ENCODE results near the gene CLIC3. TPM values are rescaled to one million over a fixed set of nuclear protein-coding genes. Genes with fewer than 3 reads are reported as not detected.

CLIC3 gene
- total RNA-seq, 1 donor from 2014 or later = not detected

- no peak overlapping the region for H3K27ac Mint-ChIP-seq
- Histone ChIP-seq H3K27ac (no peak overlapping the region), H3F3A (ENCODE audit: low read depth) (peaks cover 4% of the 10 kb centered on the region), H3K4me2 (no peak overlapping the region), H4K20me1 (ENCODE audit: low read depth) (no peaks in the 10 kb centered on the region), H2AFZ (replicated peaks) (no peak overlapping the region), H3K79me2 (ENCODE audit: low read depth) (no peaks in the 10 kb centered on the region), H3K4me3 (no peak overlapping the region), H3K9ac (no peak overlapping the region), H3K27me3 (peaks cover 4% of the 10 kb centered on the region), H3K9me3 (ENCODE audit: low read depth) (no peaks in the 10 kb centered on the region), H3K4me1 (peaks cover 3% of the 10 kb centered on the region), H3K36me3 (no peaks in the 10 kb centered on the region)
- H3K9me3 Mint-ChIP-seq = peaks cover 7% of the 10 kb centered on the region
- H3K27me3 Mint-ChIP-seq (ENCODE audit: insufficient read depth, low read depth) = peaks cover 26% of the 10 kb centered on the region
- DNase-seq (ENCODE audit: low spot score) = no peak
- peaks cover 10% of the 10 kb centered on the region for H3K4me1 Mint-ChIP-seq
- H3K4me3 Mint-ChIP-seq = no peak overlapping the region
- no peaks in the 10 kb centered on the region for H3K36me3 Mint-ChIP-seq
- TF ChIP-seq, protein P1, sequence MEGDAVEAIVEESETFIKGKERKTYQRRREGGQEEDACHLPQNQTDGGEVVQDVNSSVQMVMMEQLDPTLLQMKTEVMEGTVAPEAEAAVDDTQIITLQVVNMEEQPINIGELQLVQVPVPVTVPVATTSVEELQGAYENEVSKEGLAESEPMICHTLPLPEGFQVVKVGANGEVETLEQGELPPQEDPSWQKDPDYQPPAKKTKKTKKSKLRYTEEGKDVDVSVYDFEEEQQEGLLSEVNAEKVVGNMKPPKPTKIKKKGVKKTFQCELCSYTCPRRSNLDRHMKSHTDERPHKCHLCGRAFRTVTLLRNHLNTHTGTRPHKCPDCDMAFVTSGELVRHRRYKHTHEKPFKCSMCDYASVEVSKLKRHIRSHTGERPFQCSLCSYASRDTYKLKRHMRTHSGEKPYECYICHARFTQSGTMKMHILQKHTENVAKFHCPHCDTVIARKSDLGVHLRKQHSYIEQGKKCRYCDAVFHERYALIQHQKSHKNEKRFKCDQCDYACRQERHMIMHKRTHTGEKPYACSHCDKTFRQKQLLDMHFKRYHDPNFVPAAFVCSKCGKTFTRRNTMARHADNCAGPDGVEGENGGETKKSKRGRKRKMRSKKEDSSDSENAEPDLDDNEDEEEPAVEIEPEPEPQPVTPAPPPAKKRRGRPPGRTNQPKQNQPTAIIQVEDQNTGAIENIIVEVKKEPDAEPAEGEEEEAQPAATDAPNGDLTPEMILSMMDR (IDR thresholded peaks at IDR 0.05) = no peak
- TF ChIP-seq EZH2phosphoT487 (IDR thresholded peaks at IDR 0.05) (no peak), EZH2 (IDR thresholded peaks at IDR 0.05) (no peak)
Observed at GRCh38 chr9:137001857-137002645, 5.7 kb upstream of the CLIC3 start.

DNA sequence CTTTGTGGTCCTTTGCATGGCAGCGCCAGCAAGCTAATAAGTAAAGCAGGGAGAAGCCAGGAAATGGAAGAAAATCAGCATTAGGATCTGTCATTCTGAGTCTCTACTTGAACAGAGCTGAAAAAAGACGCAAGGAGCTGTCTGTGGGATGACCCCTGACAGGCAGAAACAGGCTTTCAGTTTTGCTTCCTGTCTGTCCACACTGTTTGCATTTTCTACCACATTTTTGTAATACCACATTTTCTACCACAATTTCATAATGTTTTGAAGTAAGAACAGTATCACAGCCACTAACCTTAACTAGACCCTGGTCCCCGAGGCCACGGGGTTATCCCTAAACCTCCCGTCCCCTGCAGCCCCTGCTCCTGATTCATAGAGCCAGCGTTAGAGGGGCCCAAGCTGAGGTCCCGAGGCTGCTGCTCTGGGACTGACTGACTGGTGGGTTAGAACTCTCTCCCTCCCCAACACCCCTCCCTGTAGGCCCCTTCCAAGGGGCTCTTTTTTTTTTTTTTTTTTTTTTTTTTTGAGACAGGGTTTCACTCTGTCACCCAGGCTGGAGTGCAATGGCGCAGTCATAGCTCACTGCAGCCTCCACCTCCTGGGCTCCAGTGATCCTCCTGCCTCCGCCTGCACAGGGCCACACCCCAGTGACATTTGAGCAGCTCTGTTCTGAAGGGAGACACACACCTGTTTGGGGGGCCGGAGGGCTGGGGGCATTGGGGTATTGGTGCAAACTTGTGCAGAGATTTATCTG lies 4.0 kb upstream of the CLIC3 start:
- peaks cover 10% of the 10 kb centered on the region for H3K4me1 Mint-ChIP-seq
- Histone ChIP-seq H2AFZ (replicated peaks) (no peak overlapping the region), H3K9me3 (ENCODE audit: low read depth) (no peaks in the 10 kb centered on the region), H3K4me3 (no peak overlapping the region), H4K20me1 (ENCODE audit: low read depth) (no peaks in the 10 kb centered on the region), H3K27ac (no peak overlapping the region), H3K27me3 (peaks cover 12% of the 10 kb centered on the region), H3K4me1 (peaks cover 11% of the 10 kb centered on the region), H3F3A (ENCODE audit: low read depth) (peaks cover 4% of the 10 kb centered on the region), H3K36me3 (no peaks in the 10 kb centered on the region), H3K9ac (no peak overlapping the region), H3K4me2 (no peak overlapping the region), H3K79me2 (ENCODE audit: low read depth) (no peaks in the 10 kb centered on the region)
- H3K36me3 Mint-ChIP-seq = no peaks in the 10 kb centered on the region
- no peak overlapping the region for H3K4me3 Mint-ChIP-seq
- no peak for TF ChIP-seq EZH2 (IDR thresholded peaks at IDR 0.05)
- no peak for TF ChIP-seq EZH2phosphoT487 (IDR thresholded peaks at IDR 0.05)
- TF ChIP-seq, protein P1 (IDR thresholded peaks at IDR 0.05) = no peak
- DNase-seq (ENCODE audit: low spot score) = no peak
- no peak overlapping the region for H3K27ac Mint-ChIP-seq
- peaks cover 24% of the 10 kb centered on the region for H3K27me3 Mint-ChIP-seq (ENCODE audit: insufficient read depth, low read depth)
- H3K9me3 Mint-ChIP-seq = peaks cover 7% of the 10 kb centered on the region

DNA sequence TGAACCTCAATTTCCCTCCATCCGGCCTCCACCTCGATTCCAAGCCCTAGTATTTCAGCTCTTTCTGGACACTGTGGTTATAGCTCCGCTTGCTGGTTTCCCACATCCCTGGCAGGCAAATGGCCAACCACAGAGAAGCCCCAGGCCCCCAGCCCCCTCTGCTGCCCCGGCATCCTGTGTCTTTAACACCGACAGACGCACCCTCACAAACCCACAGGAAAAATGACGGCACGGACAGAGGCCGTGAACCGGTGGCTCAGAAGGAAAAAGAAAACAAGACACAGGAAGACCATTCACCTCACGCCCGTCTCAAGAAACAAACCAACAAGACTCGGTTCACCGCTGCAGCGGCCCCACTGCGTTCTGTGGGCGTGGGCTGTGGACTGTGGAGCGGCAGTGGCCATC lies 1.5 kb upstream of the CLIC3 start:
- H3K27me3 Mint-ChIP-seq (ENCODE audit: insufficient read depth, low read depth) = peaks cover 16% of the 10 kb centered on the region
- H3K36me3 Mint-ChIP-seq = no peaks in the 10 kb centered on the region
- H3K4me2 ChIP-seq = no peak overlapping the region
- H4K20me1 ChIP-seq (ENCODE audit: low read depth) = peaks cover 6% of the 10 kb centered on the region
- no peaks in the 10 kb centered on the region for H3K36me3 ChIP-seq
- H3K4me1 Mint-ChIP-seq = peaks cover 10% of the 10 kb centered on the region
- H3K79me2 ChIP-seq (ENCODE audit: low read depth) = peaks cover 6% of the 10 kb centered on the region
- H3K9me3 Mint-ChIP-seq = no peaks in the 10 kb centered on the region
- no peak overlapping the region for H2AFZ ChIP-seq (replicated peaks)
- no peak overlapping the region for H3K27ac ChIP-seq
- H3K4me3 ChIP-seq = no peak overlapping the region
- H3K4me1 ChIP-seq = peaks cover 11% of the 10 kb centered on the region
- no peak overlapping the region for H3K4me3 Mint-ChIP-seq
- peaks cover 12% of the 10 kb centered on the region for H3K27me3 ChIP-seq
- no peak overlapping the region for H3K27ac Mint-ChIP-seq
- H3K9ac ChIP-seq = no peak overlapping the region
- DNase-seq (ENCODE audit: low spot score) = no peak
- no peak for TF ChIP-seq EZH2phosphoT487 (IDR thresholded peaks at IDR 0.05)
- TF ChIP-seq, protein P1 (IDR thresholded peaks at IDR 0.05) = no peak
- TF ChIP-seq EZH2 (IDR thresholded peaks at IDR 0.05) = no peak
- no peaks in the 10 kb centered on the region for H3K9me3 ChIP-seq (ENCODE audit: low read depth)
- peaks cover 4% of the 10 kb centered on the region for H3F3A ChIP-seq (ENCODE audit: low read depth)
